ENCODE data around the gene TNFAIP8L2.
"Not testable (repeated sequence)": the region's sequence is repeated elsewhere in the genome, so short reads cannot be mapped to it uniquely, and the experiment has no call there.

Gene TNFAIP8L2

DNA sequence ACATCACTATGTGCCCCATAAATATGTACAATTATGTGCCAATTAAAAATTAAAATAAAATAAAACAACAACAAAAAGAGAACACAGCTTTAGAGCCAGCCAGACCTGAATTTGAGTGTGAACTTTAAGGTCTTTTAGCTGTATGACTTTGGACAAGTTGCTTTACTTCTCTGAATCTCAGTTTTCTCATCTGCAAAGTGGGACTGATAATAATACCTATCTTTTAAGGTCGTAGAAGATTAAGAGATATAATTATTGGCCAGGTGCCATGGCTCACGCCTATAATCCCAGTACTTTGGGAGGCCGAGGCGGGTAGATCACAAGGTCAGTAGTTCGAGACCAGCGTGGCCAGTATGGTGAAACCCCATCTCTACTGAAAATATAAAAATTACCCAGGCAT, 36.9 kb downstream of the TNFAIP8L2 start:
- DNase-seq: no peak

DNA sequence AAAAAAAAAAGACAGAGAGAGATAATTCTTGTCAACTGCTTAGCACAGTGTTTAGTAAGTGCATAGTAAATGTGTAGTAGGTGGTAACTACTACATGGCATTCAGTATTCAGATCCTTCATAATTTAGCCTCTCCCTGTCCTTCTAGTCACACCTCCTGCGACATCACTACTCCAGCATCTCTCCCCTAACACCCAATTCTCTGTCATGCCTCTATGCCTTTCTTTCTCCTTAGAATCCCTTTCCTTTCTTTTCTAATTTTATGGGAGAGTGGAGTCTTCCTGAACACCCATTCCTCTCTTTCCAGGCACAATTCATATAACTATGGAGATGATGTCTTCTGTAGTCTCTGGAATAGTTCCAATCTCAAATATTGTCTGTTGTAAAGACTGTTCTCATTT, 37.4 kb downstream of the TNFAIP8L2 start:
- DNase-seq: no peak

DNA sequence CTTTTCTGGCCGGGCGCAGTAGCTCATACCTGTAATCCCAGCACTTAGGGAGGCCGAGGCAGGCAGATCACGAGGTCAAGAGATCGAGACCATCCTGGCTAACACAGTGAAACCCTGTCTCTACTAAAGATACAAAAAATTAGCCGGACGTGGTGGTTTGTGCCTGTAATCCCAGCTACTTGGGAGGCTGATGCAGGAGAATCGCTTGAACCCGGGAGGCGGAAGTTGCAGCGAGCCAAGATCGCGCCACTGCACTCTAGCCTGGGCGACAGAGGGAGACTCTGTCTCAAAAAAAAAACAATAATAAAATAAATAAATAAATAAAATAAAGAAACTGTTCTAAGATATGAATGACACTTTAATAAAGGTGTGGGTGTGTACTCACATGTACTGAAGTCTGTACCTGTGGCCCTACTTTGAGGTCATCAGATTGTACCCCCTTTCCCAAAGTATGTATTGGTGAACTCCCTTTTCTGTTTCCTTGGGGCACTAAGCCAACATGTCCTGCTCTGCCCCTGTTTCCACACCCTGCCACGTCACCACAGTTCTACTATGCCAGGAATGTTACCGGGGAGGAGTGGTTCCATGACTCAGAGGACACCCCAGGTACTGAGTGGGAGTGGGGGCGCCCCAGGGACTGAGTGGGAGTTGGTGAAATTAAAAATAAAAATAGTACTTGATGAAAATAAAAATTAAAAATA, 38.6 kb downstream of the TNFAIP8L2 start:
- DNase-seq: not testable (repeated sequence)

DNA sequence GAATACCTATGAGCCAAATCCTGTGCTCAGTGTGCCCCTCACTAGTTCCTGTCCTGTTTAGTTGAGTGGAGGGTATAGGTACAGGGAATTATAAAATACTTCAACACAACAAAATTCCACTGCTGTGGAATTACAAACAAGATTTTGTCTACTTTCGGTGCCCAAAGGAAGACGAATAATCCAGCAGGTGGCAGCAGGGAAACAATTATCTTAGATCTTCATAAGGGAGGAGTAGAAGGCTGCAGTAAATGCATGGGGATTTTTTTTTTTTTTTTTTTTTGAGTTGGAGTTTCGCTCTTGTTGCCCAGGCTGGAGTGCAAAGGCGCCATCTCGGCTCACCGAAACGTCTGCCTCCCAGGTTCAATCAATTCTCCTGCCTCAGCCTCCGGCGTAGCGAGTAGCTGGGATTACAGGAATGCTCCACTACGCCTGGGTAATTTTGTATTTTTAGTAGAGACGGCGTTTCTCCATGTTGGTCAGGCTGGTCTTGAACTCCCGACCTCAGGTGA, 39.9 kb downstream of the TNFAIP8L2 start:
- peak; percentile 56 for DNase-seq

DNA sequence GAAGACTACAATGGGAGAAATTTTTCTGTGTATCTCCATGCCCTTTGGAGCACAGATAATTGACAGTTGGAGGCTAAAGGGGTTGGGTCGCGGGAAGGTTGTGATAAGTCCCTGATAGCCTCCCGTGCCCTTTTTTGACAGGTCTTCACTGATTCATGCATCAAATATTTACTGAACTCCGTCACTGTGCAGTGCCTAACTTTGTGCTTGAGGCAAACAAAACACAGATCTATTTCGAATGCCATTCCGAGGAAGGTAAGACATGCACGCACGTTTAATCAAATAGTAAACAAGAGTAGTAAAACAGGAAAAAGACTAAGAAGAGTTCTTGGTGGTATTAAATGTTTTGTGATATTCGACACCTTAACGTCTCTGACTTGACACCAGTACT, 41.4 kb downstream of the TNFAIP8L2 start:
- DNase-seq: no peak

DNA sequence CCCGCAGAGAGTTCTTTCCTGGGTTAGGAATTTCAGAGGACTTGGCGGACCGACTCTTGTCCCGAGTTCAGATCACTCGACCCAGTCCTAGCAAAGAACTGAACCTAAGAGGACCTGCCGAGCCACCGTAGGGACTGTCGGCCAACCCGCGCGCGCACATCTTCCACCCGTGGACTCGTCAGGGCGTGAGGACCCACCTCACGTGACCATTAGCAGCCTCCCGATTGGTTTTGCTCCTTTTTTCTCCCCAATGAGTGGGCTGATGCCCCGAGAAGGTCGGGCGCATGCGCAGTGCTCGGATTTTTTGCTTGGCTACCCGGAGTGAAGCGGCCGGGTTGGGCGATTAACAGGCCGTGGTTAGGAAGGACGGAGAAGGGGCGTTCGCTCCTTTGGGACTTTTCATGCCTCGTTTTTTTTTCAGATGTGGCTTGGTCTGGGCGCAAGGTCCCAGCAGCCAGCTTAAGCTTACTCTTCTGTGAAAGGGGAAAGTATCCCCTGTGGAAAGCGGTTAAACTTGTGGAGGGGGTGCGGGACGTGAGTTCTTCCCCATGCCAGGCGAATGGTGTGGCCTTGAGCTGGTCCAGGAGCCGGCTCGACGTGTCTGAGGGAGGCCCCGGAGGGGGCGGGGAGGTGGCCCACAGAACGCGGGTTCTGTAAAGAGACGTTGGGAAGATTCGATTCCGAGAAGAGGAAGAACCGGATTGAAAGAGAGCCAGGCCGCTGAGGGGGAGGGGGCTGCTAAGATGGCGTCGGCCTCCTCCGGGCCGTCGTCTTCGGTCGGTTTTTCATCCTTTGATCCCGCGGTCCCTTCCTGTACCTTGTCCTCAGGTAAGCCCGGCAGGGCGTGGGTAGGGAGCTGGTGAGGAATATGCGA, 42.0 kb downstream of the TNFAIP8L2 start, which contains the start of gene PIP5K1A:
Gene PIP5K1A, plus strand, starts transcription at position 299 of the 874 bp plus-strand sequence. Its CDS starts 445 bp downstream, at position 744.
- peak; percentile 99 for DNase-seq

DNA sequence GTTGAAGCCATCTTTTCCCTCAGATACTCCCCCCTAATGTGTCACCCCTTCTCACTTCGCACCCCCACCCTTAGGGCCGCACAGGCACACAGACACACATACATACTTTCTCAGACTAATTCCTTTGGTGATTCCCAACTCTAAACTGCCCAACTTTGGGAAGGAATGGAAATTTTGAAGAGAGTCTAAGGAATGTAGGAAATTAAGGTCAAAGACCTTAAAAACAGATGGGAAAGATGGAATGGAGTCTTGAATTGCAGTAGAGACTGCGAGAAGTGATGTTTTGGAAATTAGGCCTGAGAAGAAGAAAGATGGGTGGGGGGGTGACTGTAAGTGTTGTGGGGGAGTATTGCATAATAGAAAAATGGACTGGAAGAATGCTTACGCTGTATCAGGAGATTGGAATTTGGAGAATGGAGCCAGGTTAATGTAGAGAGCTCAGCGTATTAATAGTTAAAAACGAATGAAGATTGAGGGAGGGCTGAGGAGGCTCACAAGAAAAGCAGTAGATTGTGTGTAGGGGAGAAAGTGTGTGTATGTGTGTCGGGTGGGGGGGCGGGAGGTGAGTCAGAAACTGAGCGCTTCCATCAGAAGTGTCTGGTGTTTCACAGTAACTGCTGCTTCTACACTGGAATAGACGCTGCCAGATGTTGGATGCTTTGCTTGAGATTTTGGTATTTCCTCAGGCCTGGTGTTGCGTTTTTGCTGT, 43.6 kb downstream of the TNFAIP8L2 start:
- no peak for DNase-seq

DNA sequence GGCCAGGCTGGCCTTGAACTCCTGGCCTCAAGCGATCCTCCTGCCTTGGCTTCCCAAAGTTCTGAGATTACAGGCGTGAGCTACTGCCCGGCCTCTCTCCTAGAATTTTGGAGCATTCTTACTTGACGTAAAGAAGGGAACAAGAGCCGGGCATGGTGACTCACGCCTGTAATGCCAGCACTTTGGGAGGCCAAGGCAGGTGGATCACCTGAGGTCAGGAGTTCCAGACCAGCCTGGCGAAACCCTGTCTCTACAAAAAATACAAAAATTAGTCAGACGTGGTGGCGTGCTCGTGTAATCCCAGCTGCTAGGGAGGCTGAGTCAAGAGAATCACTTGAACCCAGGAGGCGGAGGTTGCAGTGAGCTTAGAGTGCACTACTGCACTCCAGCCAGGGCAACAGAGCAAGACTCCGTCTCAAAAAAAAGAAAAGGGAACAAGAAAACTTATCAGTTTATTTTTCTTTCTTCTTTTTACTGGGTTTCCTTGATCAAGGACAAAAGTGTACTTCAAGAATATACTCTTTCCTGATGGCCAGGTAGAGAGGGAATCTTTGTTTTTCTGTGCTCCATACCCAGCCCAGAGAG, 49.0 kb downstream of the TNFAIP8L2 start:
- DNase-seq: not testable (repeated sequence)

Data from NCI-H2081 treated with DMSO at 0.1 percent for 48 hours (cell line).